HG02759 (cell line): ENCODE data around the gene TSC22D2.
"Not testable (repeated sequence)": the region's sequence is repeated elsewhere in the genome, so short reads cannot be mapped to it uniquely, and the experiment has no call there.

Source experiments
- ATAC-seq: cut with Tn5 transposase; IDR thresholded peaks from one replicate; pipeline ENCODE4 v1.9.1; 2021; ENCODE audit warnings: mild to moderate bottlenecking, moderate library complexity; ENCODE audit not compliant: unreplicated experiment

Gene TSC22D2

DNA sequence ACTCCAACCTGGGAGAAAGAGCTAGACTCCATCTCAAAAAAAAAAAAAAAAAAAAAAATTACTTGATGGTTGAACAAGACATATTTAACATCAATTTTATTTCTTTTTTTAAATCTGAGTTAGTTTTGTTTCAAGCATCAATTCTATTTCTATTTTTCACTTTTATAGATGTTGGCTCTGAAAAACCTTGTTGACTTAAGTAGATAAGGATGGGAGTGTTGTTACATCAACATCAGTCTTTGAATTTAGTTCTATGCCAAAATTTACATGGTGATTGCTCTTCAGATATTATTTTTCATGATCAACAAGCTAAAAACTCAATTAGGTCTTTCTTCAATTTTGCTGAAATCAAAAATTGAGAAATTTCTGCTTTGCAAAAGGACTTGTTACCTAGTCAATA lies 71.3 kb downstream of the TSC22D2 start:
- ATAC-seq = no peak

GRCh38 chr3:150480877-150481276 lies 72.8 kb downstream of the TSC22D2 start:
- no peak for ATAC-seq

- no peak for ATAC-seq
Measured at GRCh38 chr3:150483226-150483625, 75.1 kb downstream of the TSC22D2 start.

- ATAC-seq = no peak
Measured at GRCh38 chr3:150484410-150484809, 76.3 kb downstream of the TSC22D2 start.

DNA sequence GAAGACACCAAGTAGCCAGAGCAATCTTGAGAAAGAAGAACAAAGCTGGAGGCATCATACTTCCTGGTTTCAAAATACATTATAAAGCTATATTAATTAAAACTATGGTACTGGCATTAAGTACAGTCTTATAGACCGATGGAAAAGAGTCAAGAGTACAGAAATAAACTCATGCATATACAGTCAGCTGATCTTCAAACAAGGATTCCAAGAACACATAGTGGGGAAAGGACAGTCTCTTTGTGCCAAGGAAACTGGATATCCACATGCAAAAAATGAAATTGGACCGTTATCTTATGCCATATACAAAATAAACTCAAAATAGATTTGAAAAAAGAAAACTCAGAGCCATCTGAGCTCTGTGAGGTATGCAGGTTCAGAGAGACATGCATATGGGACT lies 80.8 kb downstream of the TSC22D2 start:
- no peak for ATAC-seq

DNA sequence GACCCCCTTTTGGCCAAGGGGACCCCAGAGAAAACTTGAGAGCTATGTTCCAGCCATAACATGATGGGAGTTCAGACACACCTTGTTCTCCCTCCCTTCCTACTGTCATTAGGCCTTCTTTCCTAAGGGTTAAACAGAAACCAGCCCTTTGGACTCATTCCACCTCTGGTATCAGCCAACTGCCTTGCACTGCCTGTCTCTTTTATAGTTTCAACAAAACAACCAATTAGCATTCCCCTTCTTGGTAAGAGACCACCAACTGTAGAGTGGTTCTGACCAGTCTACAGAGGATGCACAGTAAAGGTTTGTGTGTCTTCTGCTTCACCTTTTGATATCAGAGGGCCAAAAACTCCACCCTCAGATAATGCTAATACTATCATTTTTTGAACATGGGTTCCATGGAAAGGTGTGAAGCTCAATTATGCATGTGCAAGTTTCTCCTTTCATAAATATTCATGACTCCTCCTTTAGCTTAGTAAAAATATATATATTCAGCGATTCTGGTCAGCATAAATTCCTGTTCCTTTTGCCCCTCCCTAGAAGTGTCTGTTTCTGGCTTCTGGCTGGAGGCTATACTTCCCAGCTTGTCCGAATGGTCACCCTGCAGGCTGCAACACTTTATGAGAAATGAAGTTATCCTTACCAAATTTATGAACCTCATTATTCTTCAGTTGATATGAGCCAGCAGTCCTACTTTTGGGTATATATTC lies 82.3 kb downstream of the TSC22D2 start:
- ATAC-seq = no peak

DNA sequence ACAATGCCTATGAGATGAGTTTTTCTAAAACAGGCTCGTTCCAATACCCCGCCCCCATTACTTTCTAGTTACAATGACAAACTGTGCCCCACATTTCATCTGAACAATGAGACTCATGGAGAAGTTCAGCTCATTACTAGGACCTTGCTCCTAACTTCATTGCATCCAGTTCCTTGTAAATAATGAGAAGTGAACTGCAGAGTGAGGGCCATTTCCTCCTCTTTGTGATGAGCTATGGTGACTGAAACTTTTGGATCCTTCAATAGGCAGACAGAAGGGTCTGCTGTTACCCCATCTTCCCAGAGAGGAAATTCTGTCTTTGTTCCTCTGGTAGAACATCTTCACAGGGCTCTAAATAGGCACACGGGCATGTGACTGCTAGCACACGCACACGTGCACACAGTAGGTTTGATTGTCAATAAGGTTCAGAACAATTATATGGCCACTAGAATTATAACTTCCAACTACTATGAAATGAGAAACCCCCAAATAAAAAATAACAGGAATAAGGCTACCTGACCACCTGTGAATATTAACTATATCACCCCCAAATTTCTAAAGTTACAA lies 86.4 kb downstream of the TSC22D2 start:
- ATAC-seq = no peak

DNA sequence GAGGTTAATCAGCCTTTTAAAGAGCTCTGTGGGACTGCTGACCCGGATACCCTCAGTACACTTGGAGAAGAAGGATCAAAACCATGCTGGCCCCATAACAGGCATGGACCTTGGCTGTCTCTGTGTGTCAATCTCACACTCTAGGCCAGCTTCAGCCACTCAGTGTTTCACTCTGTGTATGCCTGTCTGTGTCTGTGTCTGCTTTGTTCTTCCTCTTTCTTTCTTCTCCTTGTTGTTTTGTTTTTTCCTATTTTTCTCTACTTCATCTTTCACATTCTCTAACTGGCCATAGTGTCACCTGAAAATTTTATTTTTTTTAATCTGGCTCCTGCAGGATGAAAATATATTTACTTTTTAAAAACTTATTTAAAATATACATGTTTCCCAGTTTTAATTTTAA lies 87.1 kb downstream of the TSC22D2 start:
- ATAC-seq = no peak

- no peak for ATAC-seq
Measured at GRCh38 chr3:150495563-150496168, 87.6 kb downstream of the TSC22D2 start.

DNA sequence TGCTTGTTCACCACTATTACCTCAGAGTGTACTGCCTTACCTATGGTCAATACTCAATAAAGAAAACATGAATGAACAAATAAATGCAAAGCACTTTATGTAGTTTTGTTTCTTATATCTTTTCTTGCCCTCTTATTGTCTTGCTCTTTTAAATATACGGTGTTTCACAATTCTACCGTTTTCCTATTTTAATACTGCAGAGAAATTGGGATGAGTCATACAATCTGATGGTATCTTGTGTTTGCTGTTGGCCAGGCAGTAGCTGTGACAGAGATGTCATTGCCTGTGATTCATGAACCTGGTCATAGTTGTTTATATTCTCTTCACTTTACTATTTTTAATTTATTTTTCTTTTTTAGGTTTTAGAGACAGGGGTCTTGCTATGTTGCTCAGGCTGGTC lies 89.9 kb downstream of the TSC22D2 start:
- no peak for ATAC-seq

DNA sequence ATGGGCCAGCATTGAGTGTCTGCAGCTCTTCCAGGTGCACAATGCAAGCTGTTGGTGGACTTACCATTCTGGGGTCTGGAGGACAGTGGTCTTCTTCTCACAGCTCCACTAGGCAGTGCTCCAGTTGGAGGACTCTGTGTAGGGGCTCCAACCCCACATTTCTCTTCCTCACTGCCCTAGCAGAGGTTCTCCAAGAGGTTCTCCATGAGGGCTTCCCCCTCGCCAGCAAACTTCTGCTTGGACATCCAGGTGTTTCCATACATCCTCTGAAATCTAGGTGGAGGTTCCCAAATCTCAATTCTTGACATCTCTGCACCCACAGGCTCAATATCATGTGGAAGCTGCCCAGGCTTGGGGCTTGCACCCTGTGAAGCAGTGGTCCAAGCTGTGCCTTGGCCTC lies 92.9 kb downstream of the TSC22D2 start:
- not testable (repeated sequence) for ATAC-seq

GRCh38 chr3:150503402-150504099 lies 95.5 kb downstream of the TSC22D2 start:
- no peak for ATAC-seq

- ATAC-seq = no peak
Measured at GRCh38 chr3:150504483-150504882, 96.4 kb downstream of the TSC22D2 start.

DNA sequence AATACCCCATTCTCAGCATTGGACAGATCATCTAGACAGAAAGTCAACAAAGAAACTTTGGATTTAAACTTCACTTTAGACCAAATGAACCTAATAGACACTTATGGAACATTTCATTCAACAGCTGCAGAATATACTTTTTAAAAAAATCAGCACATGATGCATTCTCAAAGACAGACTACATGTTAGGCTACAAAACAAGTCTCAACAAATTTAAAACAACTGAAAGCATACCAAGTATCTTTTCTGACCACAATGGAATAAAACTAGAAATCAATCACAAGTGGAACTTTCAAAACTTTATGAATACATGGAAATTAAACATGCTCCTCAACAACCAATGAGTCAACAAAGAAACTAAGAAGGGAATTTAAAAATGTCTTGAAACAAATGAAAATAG lies 100.3 kb downstream of the TSC22D2 start:
- no peak for ATAC-seq

DNA sequence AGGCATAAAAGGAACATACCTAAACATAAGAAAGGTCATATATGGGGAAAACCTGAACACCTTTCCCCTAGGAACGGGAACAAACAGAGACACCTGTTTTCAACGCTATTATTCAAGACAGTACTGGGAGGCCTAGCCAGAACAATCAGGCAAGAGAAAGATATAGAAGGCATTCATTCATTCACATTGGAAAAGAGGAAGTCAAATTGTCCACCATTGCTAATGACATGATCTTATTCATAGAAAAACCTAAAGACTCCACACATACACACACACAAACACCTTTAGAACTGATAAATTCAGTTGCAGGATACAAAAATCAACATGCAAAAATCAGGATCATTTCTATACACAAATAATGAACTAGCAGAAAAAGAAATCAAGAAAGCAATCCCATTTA lies 101.7 kb downstream of the TSC22D2 start:
- ATAC-seq = no peak

DNA sequence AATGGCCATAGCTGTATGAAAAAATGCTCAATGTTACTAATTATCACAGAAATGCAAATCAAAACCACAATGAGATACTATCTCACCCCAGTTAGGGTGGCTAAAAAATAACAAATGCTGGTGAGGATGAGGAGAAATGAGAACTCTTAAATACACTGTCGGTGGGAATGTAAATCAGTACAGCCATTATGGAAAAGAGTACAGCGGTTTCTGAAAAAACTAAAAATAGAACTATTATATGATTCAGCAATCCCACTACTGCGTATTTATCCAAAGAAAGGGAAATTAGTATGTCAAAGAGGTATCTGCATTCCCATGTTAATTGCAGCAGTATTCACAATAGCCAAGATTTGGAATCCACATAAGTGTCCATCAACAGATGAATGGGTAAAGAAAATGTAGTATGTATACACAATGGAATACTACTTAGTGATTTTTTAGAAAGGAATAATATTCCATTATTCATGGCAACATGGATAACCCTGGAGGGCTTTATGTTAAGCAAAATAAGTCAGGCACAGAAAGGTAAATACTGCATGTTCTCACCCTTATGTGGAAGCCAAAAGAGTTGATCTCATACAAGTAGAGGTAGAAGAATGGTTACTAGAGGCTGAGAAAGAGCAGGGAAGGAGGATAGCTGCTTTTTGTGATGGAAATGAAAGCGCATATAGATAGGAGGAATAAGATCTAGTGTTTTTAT lies 103.2 kb downstream of the TSC22D2 start:
- ATAC-seq = no peak

DNA sequence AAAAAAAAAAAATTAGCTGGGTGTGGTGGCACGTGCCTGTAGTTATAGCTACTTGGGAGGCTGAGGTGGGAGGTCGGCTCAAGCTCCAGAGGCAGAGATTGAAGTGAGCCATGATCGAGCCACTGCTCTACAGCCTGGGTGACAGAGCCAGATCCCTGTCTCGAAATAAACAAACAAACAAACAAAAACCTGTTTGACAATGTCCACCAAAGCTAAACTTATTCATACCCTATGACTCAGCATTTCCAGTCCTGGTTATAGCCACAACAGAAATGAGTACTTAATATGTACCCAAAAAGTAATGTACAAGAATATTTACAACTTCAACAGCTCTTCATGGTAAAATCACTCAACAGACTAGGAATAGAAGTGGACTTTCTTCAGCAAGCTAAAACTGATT lies 107.1 kb downstream of the TSC22D2 start:
- ATAC-seq = no peak
